HK-2 (cell line): Measurements from ENCODE around the gene HNMT.
"Not testable (repeated sequence)": the region's sequence is repeated elsewhere in the genome, so short reads cannot be mapped to it uniquely, and the experiment has no call there.

ENCODE experiments used
- DNase-seq: peaks from one replicate; pipeline ENCODE4 v3.0.0-alpha.2; 2018; ENCODE audit not compliant: unreplicated experiment

The HNMT gene

DNA sequence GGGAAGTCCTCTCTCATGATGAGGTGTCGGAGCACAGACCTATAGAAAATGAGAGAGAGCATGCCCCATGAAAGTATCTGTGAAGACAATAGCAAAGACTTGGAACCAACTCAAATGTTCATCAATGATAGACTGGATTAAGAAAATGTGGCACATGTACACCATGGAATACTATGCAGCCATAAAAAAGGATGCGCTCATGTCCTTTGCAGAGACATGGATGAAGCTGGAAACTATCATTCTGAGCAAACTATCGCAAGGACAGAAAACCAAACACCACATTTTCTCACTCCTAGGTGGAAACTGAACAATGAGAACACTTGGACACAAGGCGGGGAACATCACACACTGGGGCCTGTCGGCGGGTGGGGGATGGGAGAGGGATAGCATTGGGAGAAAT lies 79.3 kb downstream of the HNMT start:
- not testable (repeated sequence) for DNase-seq

DNA sequence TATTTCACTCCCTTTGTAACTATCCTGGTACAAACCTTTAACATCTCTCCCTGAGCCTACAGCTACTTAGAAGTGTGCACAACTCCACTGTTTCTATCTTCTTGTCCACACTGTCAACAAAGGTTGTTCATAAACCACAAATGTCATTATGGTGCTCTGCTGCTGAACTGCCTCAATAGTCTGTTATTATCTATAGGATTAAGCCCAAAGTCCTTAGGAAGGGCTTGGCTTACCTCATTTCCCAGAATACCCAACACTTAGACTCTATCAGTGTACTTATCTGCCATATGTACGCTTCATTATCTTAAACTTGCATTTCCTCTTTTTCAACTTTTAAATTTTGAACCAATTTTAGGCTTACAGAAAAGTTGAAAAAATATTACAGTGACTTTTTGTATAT lies 94.2 kb downstream of the HNMT start:
- no peak for DNase-seq

DNA sequence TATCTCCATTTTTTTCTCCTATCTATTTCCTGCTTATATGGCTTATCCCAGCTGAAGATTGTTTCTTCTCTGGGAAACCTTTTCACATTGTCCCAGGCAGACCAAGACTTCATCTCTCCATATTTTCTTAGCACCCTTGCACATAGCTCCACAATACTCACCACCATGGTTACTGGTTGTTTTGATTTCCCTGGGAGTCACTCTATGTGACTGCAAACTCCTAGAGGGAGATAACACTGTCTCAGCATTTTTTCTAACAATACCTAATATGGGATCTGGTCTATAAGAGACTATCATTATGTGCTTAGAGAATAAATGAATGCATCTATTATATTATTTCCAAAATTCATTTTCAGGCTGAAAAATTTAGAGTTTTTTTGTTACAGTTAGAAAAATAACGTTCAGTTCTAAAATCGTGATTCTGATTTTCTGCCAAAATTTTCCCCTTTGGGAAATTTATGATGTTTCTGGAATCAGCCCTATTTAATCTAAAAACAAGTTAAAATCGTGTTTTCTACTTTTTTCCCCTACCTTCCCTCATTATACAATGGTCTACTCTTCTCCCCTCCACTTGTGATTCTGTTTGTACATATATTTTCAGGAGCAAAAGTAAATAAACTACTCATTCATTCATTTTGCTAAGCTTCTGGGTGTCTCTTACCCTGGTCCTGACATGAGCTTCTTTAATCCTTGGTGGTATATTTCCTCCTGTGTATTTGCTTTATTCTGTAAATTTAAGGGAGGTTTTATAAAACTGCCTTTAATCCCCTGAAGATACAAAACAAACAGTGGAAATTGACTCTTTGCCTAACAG lies 95.4 kb downstream of the HNMT start:
- DNase-seq = no peak

DNA sequence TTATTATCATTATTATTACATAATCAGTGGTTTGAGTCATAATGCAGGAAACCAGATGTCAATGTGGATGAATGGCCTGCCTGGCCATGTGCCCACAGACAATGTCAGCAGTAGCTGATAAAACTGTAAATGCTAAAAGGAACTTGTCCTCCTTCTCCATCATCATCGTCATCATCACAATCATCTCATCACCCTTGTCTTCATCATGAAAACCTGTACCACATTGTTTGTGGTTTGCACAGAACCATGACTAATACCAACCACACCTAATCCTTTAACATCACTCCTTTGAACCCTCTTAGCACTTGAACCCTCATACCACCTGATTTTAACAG lies 96.0 kb downstream of the HNMT start:
- no peak for DNase-seq

DNA sequence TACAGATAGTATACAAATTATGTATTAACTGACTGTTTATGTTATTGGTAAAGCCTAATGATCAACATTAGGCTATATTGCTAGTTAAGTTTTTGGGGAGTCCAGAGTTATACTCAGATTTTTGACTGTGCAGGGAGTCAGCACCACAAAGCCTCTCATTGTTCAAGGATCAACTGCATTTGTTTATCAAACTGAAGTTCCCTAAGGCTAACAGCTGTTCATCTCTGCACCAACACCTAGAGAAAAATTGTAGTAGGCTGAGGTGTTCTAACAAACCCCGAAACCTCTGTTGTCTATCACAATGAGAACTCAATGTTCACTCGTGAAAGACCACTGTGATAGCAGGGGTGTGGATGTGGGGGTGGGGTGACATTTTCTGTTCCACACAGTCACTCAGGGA lies 97.7 kb downstream of the HNMT start:
- DNase-seq = no peak

DNA sequence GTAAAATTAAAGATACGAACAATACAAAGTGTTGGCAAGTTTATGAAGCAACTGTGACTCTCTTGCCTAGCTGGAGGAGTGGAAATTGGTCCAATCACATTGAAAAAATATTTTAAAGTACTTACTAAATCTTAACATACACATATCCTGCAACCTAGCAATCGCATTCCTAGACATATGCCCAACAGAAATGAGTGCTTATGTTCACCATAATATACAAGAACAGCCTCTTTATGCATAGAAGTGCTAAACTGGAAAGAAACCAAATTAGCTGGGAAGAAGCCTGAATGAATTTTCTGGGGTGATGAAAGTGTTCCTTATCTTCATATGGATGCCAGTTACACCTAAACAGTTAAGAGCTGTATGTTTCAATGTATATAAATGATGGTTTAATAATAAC lies 98.9 kb downstream of the HNMT start:
- DNase-seq = no peak
